ENCODE results near the gene TAF1. TPM values are rescaled to one million over a fixed set of nuclear protein-coding genes. Genes with fewer than 3 reads are reported as not detected.
A peak's percentile ranks its signal among the peaks of the same experiment; 100 is the strongest.
"Not testable (repeated sequence)": the region's sequence is repeated elsewhere in the genome, so short reads cannot be mapped to it uniquely, and the experiment has no call there.

The TAF1 gene
- total and polyA plus RNA-seq, 7 experiments from 2014 or later, result 7.1 to 86.7 (median 68.1) TPM

- no peaks in the 10 kb centered on the region for H3K4me1 ChIP-seq (ENCODE audit: control insufficient read depth in 2 of 2, insufficient read depth in 2 of 2, low read length in 2 of 2)
- DNase-seq, result no peak
- Mint-ChIP-seq H3K36me3 (peaks cover 0 to 15% (median 8%) of the 10 kb centered on the region in 5 donors), H3K4me3 (no peak overlapping the region), H3K4me1 (peaks cover 0 to 1% (median 0%) of the 10 kb centered on the region in 7 donors), H3K27me3 (no peaks in the 10 kb centered on the region), H3K27ac (no peak overlapping the region), H3K9me3 (peaks cover 0 to 8% (median 5%) of the 10 kb centered on the region in 11 donors)
- ATAC-seq, result no peak
- POLR2A ChIA-PET, result no interaction called here
- H3K4me3 ChIP-seq (ENCODE audit: low read length), result no peak overlapping the region
- intact Hi-C loops (cut with micrococcal nuclease), result no loop called here
- peaks cover 0 to 5% (median 0%) of the 10 kb centered on the region in 3 experiments for H3K9me3 ChIP-seq (ENCODE audit: control insufficient read depth in 2 of 3, low read length in 3 of 3)
- H3K27me3 ChIP-seq (ENCODE audit: control insufficient read depth in 2 of 2, insufficient read depth in 2 of 2, low read length in 2 of 2), result no peaks in the 10 kb centered on the region
- H3K27ac ChIP-seq (ENCODE audit: low read depth, low read length), result no peak overlapping the region
- H3K36me3 ChIP-seq (ENCODE audit: control insufficient read depth in 2 of 3, insufficient read depth in 3 of 3, low read length in 3 of 3), result no peaks in the 10 kb centered on the region
- CTCF ChIA-PET, result no interaction called here
These were observed 39.8 kb upstream of the TAF1 start for GRCh38 chrX:71326394-71326793.

GRCh38 chrX:71349151-71349665 is 16.9 kb upstream of the TAF1 start:
- POLR2A ChIA-PET; intact Hi-C loops (cut with micrococcal nuclease); H3K4me3 Mint-ChIP-seq; DNase-seq; CTCF ChIA-PET; H3K4me1 ChIP-seq (ENCODE audit: control insufficient read depth in 2 of 2, insufficient read depth in 2 of 2, low read length in 2 of 2); H3K36me3 Mint-ChIP-seq; H3K27me3 Mint-ChIP-seq; H3K9me3 Mint-ChIP-seq; H3K9me3 ChIP-seq (ENCODE audit: control insufficient read depth in 2 of 3, low read length in 3 of 3); H3K4me1 Mint-ChIP-seq; H3K27me3 ChIP-seq (ENCODE audit: control insufficient read depth in 2 of 2, insufficient read depth in 2 of 2, low read length in 2 of 2); H3K27ac Mint-ChIP-seq; ATAC-seq; H3K27ac ChIP-seq (ENCODE audit: low read depth, low read length); H3K36me3 ChIP-seq (ENCODE audit: control insufficient read depth in 2 of 3, insufficient read depth in 3 of 3, low read length in 3 of 3); H3K4me3 ChIP-seq (ENCODE audit: low read length): not testable (repeated sequence)

- H3K27ac Mint-ChIP-seq; H3K4me1 Mint-ChIP-seq; H3K9me3 ChIP-seq (ENCODE audit: control insufficient read depth in 2 of 3, low read length in 3 of 3); H3K4me3 Mint-ChIP-seq; H3K36me3 Mint-ChIP-seq; H3K27me3 Mint-ChIP-seq; DNase-seq; H3K27ac ChIP-seq (ENCODE audit: low read depth, low read length); H3K27me3 ChIP-seq (ENCODE audit: control insufficient read depth in 2 of 2, insufficient read depth in 2 of 2, low read length in 2 of 2); POLR2A ChIA-PET; H3K4me1 ChIP-seq (ENCODE audit: control insufficient read depth in 2 of 2, insufficient read depth in 2 of 2, low read length in 2 of 2); CTCF ChIA-PET; ATAC-seq; intact Hi-C loops (cut with micrococcal nuclease); H3K9me3 Mint-ChIP-seq; H3K36me3 ChIP-seq (ENCODE audit: control insufficient read depth in 2 of 3, insufficient read depth in 3 of 3, low read length in 3 of 3); H3K4me3 ChIP-seq (ENCODE audit: low read length): not testable (repeated sequence)
These were observed 16.3 kb upstream of the TAF1 start for GRCh38 chrX:71349867-71350266.

GRCh38 chrX:71352439-71352838 is 13.7 kb upstream of the TAF1 start:
- H3K9me3 ChIP-seq (ENCODE audit: control insufficient read depth in 2 of 3, low read length in 3 of 3); H3K4me3 Mint-ChIP-seq; H3K36me3 Mint-ChIP-seq; DNase-seq; H3K9me3 Mint-ChIP-seq; intact Hi-C loops (cut with micrococcal nuclease); H3K27ac ChIP-seq (ENCODE audit: low read depth, low read length); H3K4me1 ChIP-seq (ENCODE audit: control insufficient read depth in 2 of 2, insufficient read depth in 2 of 2, low read length in 2 of 2); H3K4me3 ChIP-seq (ENCODE audit: low read length); H3K27me3 Mint-ChIP-seq; H3K36me3 ChIP-seq (ENCODE audit: control insufficient read depth in 2 of 3, insufficient read depth in 3 of 3, low read length in 3 of 3); H3K27me3 ChIP-seq (ENCODE audit: control insufficient read depth in 2 of 2, insufficient read depth in 2 of 2, low read length in 2 of 2); H3K4me1 Mint-ChIP-seq; ATAC-seq: not testable (repeated sequence)
- peak overlapping the region in 1 of 9 donors; percentile 40 for H3K27ac Mint-ChIP-seq
- ChIA-PET CTCF (interaction anchor here (0.6 kb wide), 1 partner anchor 300 kb away, joined by 6 read pairs; no protein-coding TSS in a partner anchor), POLR2A (interaction anchor here (0.6 to 1.5 kb wide), 5 partner anchors 14 to 181 kb away, joined by 3 to 11 read pairs (median 5); partner anchors contain the start of genes NONO, OGT and TAF1)

- Histone ChIP-seq H3K36me3 (ENCODE audit: control insufficient read depth in 2 of 3, insufficient read depth in 3 of 3, low read length in 3 of 3) (peaks cover 0 to 4% (median 0%) of the 10 kb centered on the region in 3 experiments), H3K4me3 (ENCODE audit: low read length) (no peak overlapping the region), H3K9me3 (ENCODE audit: control insufficient read depth in 2 of 3, low read length in 3 of 3) (no peaks in the 10 kb centered on the region), H3K4me1 (ENCODE audit: control insufficient read depth in 2 of 2, insufficient read depth in 2 of 2, low read length in 2 of 2) (peaks cover 5 to 7% of the 10 kb centered on the region in 2 donors), H3K27ac (ENCODE audit: low read depth, low read length) (no peak overlapping the region), H3K27me3 (ENCODE audit: control insufficient read depth in 2 of 2, insufficient read depth in 2 of 2, low read length in 2 of 2) (no peaks in the 10 kb centered on the region)
- ATAC-seq, result no peak
- ChIA-PET POLR2A (interaction anchor here (3.2 to 5.2 kb wide), 2 partner anchors 109 to 183 kb away, joined by 33 to 52 read pairs; partner anchors contain the start of gene ZMYM3), CTCF (no interaction called here)
- Mint-ChIP-seq H3K36me3 (peaks cover 0 to 10% (median 0%) of the 10 kb centered on the region in 5 donors), H3K9me3 (no peaks in the 10 kb centered on the region), H3K4me1 (peaks cover 7 to 22% (median 18%) of the 10 kb centered on the region in 7 donors), H3K4me3 (peak overlapping the region in 7 of 10 donors; percentile 20 to 92 (median 47)), H3K27ac (peak overlapping the region in 3 of 9 donors; percentile 17 to 97 (median 75)), H3K27me3 (no peaks in the 10 kb centered on the region)
- no peak for DNase-seq
- intact Hi-C loops (cut with micrococcal nuclease), result loop anchor here in 1 of 2 donors (10.0 kb wide), 1 partner anchor 1229 kb away; the partner anchor contains the start of gene IGBP1
These were observed 1.9 kb upstream of the TAF1 start for GRCh38 chrX:71364221-71364620.

- H3K27me3 ChIP-seq (ENCODE audit: control insufficient read depth in 2 of 2, insufficient read depth in 2 of 2, low read length in 2 of 2), result no peaks in the 10 kb centered on the region
- H3K4me1 Mint-ChIP-seq, result peaks cover 7 to 27% (median 20%) of the 10 kb centered on the region in 7 donors
- intact Hi-C loops (cut with micrococcal nuclease), result loop anchor here (5.0 to 10.0 kb wide), 4 partner anchors 168 to 1231 kb away; partner anchors contain the start of genes IGBP1 (in 1 of the 2) and IL2RG (in 1 of the 2)
These were observed 742 bp upstream of the TAF1 start for GRCh38 chrX:71365356-71365874.

More at GRCh38 chrX:71365356-71365874, 742 bp upstream of the TAF1 start:
- ATAC-seq (no peak), DNase-seq (peak in 1 of 9 donors; percentile 11)
- peak overlapping the region; percentile 81 for H3K4me3 ChIP-seq (ENCODE audit: low read length)
- peak overlapping the region; percentile 94 for H3K27ac ChIP-seq (ENCODE audit: low read depth, low read length)
- peak overlapping the region; percentile 97 to 100 (median 98) for H3K27ac Mint-ChIP-seq
- no peaks in the 10 kb centered on the region for H3K9me3 Mint-ChIP-seq
- H3K36me3 Mint-ChIP-seq, result peaks cover 0 to 10% (median 0%) of the 10 kb centered on the region in 5 donors
- H3K9me3 ChIP-seq (ENCODE audit: control insufficient read depth in 2 of 3, low read length in 3 of 3), result no peaks in the 10 kb centered on the region
- POLR2A ChIA-PET, result interaction anchor here (0.6 to 5.6 kb wide), 21 partner anchors 10 to 873 kb away, joined by 3 to 67 read pairs (median 6); partner anchors contain the start of genes ERCC6L, FOXO4, IL2RG and MED12
- peaks cover 0 to 4% (median 0%) of the 10 kb centered on the region in 3 experiments for H3K36me3 ChIP-seq (ENCODE audit: control insufficient read depth in 2 of 3, insufficient read depth in 3 of 3, low read length in 3 of 3)
- no peaks in the 10 kb centered on the region for H3K27me3 Mint-ChIP-seq
- peaks cover 5 to 7% of the 10 kb centered on the region in 2 donors for H3K4me1 ChIP-seq (ENCODE audit: control insufficient read depth in 2 of 2, insufficient read depth in 2 of 2, low read length in 2 of 2)
- CTCF ChIA-PET, result interaction anchor here (0.6 to 1.2 kb wide), 4 partner anchors 82 to 187 kb away, joined by 3 to 4 read pairs (median 3); partner anchors contain the start of gene NONO
- peak overlapping the region; percentile 86 to 99 (median 94) for H3K4me3 Mint-ChIP-seq

Measured in naive thymus-derived CD4-positive, alpha-beta T cell (primary cell).